ENCODE measurements around the gene IGF2BP2. TPM values are rescaled to one million over a fixed set of nuclear protein-coding genes. Genes with fewer than 3 reads are reported as not detected.

The IGF2BP2 gene
- polyA plus RNA-seq, 1 experiment = 2.0 TPM

DNA sequence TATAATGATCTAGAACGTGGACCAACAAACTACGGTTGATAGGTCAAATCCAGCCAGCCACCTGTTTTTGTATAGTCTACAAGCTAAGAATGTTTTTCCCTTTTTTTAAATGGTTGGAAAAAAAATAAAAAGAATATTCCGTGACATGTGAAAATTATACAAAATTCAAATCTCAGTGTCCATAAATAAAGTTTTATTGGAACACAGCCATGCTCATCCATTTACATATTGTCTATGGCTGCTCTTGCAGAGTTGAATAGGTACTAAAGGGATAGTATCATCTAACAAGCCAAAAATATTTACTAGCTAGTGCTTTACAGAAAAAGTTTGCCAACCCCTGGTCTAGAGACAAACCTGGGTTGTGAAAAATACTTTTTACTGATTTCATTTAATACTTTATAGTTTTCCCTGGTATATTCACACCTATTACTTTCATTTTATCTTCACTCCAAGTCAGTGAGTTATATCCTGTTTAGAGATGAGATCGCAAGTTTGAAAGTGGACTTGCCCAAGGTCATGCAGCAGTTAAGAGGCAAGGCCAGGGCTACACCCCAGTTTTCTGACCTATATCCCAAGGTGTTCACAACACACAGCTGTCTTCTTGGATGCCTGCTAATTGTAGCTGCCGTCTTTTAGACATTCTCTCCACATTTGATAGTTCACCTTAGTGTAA is 58.4 kb downstream of the IGF2BP2 start:
- ChIA-PET POLR2A (interaction anchor here (0.6 kb wide), 1 partner anchor 28 kb away, joined by 3 read pairs; no protein-coding TSS in a partner anchor), CTCF (interaction anchor here (0.6 to 5.2 kb wide), 8 partner anchors 8 to 1002 kb away, joined by 3 to 20 read pairs (median 3); no protein-coding TSS in a partner anchor)
- no peaks in the 10 kb centered on the region for H3K27me3 ChIP-seq (ENCODE audit: control insufficient read depth, insufficient read depth, low read length)
- no peaks in the 10 kb centered on the region for H3K36me3 ChIP-seq (ENCODE audit: control insufficient read depth, insufficient read depth, low read length)
- no peak for DNase-seq (ENCODE audit: low read depth)
- H3K4me3 ChIP-seq (ENCODE audit: low read depth, low read length) = no peak overlapping the region
- no peak for TF ChIP-seq CTCF (IDR thresholded peaks at IDR 0.05; ENCODE audit: insufficient read depth, low read depth, low read length)

- ChIA-PET CTCF (interaction anchor here (0.6 to 5.2 kb wide), 7 partner anchors 10 to 104 kb away, joined by 3 to 20 read pairs (median 3); no protein-coding TSS in a partner anchor), POLR2A (no interaction called here)
- H3K4me3 ChIP-seq (ENCODE audit: low read depth, low read length) = no peak overlapping the region
- no peak for DNase-seq (ENCODE audit: low read depth)
- H3K36me3 ChIP-seq (ENCODE audit: control insufficient read depth, insufficient read depth, low read length) = no peaks in the 10 kb centered on the region
- no peaks in the 10 kb centered on the region for H3K27me3 ChIP-seq (ENCODE audit: control insufficient read depth, insufficient read depth, low read length)
- no peak for TF ChIP-seq CTCF (IDR thresholded peaks at IDR 0.05; ENCODE audit: insufficient read depth, low read depth, low read length)
Measured at GRCh38 chr3:185764980-185765370, 59.9 kb downstream of the IGF2BP2 start.

DNA sequence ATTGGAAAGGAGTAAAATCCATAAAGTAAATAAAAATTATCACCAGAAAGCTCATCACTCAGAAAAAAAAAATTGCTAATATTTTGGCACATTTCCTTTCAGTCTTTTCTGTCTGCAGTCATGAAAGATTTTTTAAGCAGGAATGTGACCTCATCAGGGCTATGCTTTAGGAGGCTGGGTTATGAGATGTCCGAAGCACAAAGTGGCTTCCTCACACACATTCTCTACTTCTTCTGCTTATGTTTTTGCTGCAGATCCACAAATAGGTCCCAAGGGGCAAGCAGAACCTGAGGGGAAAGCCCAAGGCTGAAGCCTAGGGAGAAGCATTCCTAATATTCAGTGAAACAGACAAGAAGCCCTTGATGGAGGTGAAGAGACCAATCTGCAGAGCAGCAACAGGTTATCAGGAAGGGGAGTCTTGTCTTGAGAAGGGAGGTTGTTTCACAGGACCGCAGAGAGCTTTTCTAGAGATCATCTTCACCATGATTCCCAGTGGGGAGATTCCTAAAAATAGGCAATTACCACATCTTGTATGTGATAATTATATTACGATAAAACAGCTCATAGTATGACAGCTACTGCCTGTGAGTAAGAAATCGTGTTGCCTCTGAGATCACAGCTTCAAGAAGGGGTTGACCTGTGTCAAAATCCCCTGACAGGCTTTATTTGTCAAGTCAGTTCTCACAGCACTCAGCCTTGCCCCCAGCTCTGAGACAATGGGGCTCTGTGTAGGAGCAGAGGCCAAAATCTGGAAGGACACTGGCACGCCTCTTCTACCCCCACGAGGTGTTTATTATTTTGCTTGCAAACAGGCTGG is 60.5 kb downstream of the IGF2BP2 start:
- Histone ChIP-seq H3K4me3 (ENCODE audit: low read depth, low read length) (no peak overlapping the region), H3K27me3 (ENCODE audit: control insufficient read depth, insufficient read depth, low read length) (no peaks in the 10 kb centered on the region), H3K36me3 (ENCODE audit: control insufficient read depth, insufficient read depth, low read length) (no peaks in the 10 kb centered on the region)
- no peak for DNase-seq (ENCODE audit: low read depth)
- POLR2A ChIA-PET = no interaction called here
- no peak for TF ChIP-seq CTCF (IDR thresholded peaks at IDR 0.05; ENCODE audit: insufficient read depth, low read depth, low read length)
- CTCF ChIA-PET = interaction anchor here (0.6 to 5.2 kb wide), 7 partner anchors 9 to 1225 kb away, joined by 3 to 20 read pairs (median 3); no protein-coding TSS in a partner anchor

GRCh38 chr3:185763347-185764005 is 61.4 kb downstream of the IGF2BP2 start:
- DNase-seq (ENCODE audit: low read depth) = no peak
- CTCF ChIA-PET = interaction anchor here (1.1 to 5.2 kb wide), 3 partner anchors 14 to 103 kb away, joined by 3 to 20 read pairs (median 10); no protein-coding TSS in a partner anchor

More at GRCh38 chr3:185763347-185764005, 61.4 kb downstream of the IGF2BP2 start:
- POLR2A ChIA-PET = no interaction called here
- Histone ChIP-seq H3K27me3 (ENCODE audit: control insufficient read depth, insufficient read depth, low read length) (no peaks in the 10 kb centered on the region), H3K4me3 (ENCODE audit: low read depth, low read length) (no peak overlapping the region), H3K36me3 (ENCODE audit: control insufficient read depth, insufficient read depth, low read length) (no peaks in the 10 kb centered on the region)
- TF ChIP-seq CTCF (IDR thresholded peaks at IDR 0.05; ENCODE audit: insufficient read depth, low read depth, low read length) = no peak
